Stomach (tissue), 9 donors: Measurements from ENCODE around the gene RERE. TPM values are rescaled to one million over a fixed set of nuclear protein-coding genes. Genes with fewer than 3 reads are reported as not detected.
"Not testable (repeated sequence)": the region's sequence is repeated elsewhere in the genome, so short reads cannot be mapped to it uniquely, and the experiment has no call there.

ENCODE experiments used
- DNase-seq, 2 donors: peaks; one replicate each; pipeline versions ENCODE4 v3.0.0 to v3.0.0-alpha.2; 2013 to 2019
- H3K27ac ChIP-seq, 5 donors: fragments of 200-600 bp in 4 of 5; sonication (generic) in 4 of 5; one replicate each; pipeline ENCODE4 v1.5.1; 2013 to 2019; ENCODE audit warnings: mild to moderate bottlenecking in 1 of 5, moderate library complexity in 1 of 5
- H3K27me3 ChIP-seq, 3 donors: fragments of 200-600 bp; sonication (generic); one replicate each; pipeline ENCODE4 v1.5.1; 2017 to 2019; ENCODE audit warnings: mixed run types in 1 of 3
- H3K36me3 ChIP-seq, 4 donors: fragments of 200-600 bp; sonication (generic); 1 replicate in 3 of 4; 2 replicates in 1 of 4; pipeline ENCODE4 v1.5.1; 2016 to 2019
- H3K4me1 ChIP-seq, 4 donors: fragments of 200-600 bp; sonication (generic); one replicate each; pipeline ENCODE4 v1.5.1; 2016 to 2019
- H3K4me3 ChIP-seq, 4 donors: fragments of 200-600 bp; sonication (generic) in 3 of 4; one replicate each; pipeline ENCODE4 v1.5.1; 2016 to 2019; ENCODE audit warnings: mild to moderate bottlenecking in 1 of 4
- H3K9me3 ChIP-seq, 4 donors: fragments of 200-600 bp; sonication (generic); one replicate each; pipeline ENCODE4 v1.5.1; 2016 to 2019
- CTCF ChIP-seq, 7 experiments: fragments of 450-650 bp in 4 of 7; fragments of 200-600 bp in 3 of 7; sonication (generic) in 3 of 7; IDR thresholded peaks; one replicate each; pipeline ENCODE4 v1.5.1; 2016 to 2019; ENCODE audit warnings: antibody characterized with exemption in 7 of 7, control low read depth in 2 of 7, mild to moderate bottlenecking in 1 of 7
- EP300 ChIP-seq: sonication (generic); formaldehyde crosslinking; IDR thresholded peaks from one replicate; pipeline ENCODE4 v1.6.1; 2017; ENCODE audit warnings: antibody characterized with exemption
- POLR2A ChIP-seq, 4 donors: fragments of 450-650 bp; IDR thresholded peaks; one replicate each; pipeline ENCODE4 v1.6.1; 2016; ENCODE audit warnings: antibody characterized with exemption in 4 of 4, control low read depth in 2 of 4, mild to moderate bottlenecking in 1 of 4, moderate library complexity in 1 of 4
- POLR2AphosphoS5 ChIP-seq, 3 donors: sonication (generic); formaldehyde crosslinking; IDR thresholded peaks; one replicate each; pipeline ENCODE4 v1.6.1; 2016; ENCODE audit warnings: antibody characterized with exemption in 3 of 3
- WGBS, 5 donors: extraction: QIAGEN DNeasy Blood & Tissue Kit in 3 of 5; methylation state at CpG; one replicate each; pipeline versions ENCODE4 v1.1.5 to v1.1.7; 2013 to 2018; 5-methylcytosine and 5-hydroxymethylcytosine counted together
- intact Hi-C: fragments of 100-400 bp; cut with DNase I; formaldehyde crosslinking; loops from one replicate; pipeline ENCODE4 v1.15.1; 2023; ENCODE audit warnings: low total_unique reads
- polyA plus RNA-seq, 3 donors: library from polyadenylated mRNA; stranded (reverse); fragments of 200-250 nt; gene quantifications; one replicate each; pipeline ENCODE4 v1.2.3, GENCODE V29; 2013
- total RNA-seq, 5 donors: library from RNA; depleted of rRNA; stranded (reverse); fragments of >200 nt; gene quantifications; one replicate each; pipeline versions ENCODE4 v1.1.0 to v1.2.3, GENCODE V29; 2014 to 2016
- donor health status: healthy with polysubstance abuse.
- donor health status: Bipolar disorder and iron deficiency.
- donor health status: healthy.

RERE gene
- total and polyA plus RNA-seq, 8 donors, result 15.6 to 198 (median 79.3) TPM

DNA sequence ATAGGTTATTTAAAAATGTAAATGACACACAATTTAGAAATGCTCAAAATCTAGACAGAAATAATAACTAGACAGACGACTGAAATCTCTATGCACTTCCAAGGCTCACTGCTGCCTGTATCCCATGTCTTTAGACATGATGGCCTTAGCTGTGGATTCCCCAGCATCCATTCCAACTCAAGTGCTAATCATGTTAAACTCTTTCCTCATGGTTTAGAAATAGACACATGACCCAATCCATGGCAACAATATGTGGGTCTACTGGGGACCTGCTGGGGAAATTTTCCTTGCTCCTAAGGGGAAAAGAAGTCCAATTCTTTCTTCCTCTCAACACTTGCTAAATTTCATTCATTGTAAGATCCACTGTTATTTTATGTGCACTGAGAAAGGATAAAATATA is 311.0 kb downstream of the RERE start:
- Histone ChIP-seq H3K4me1 (peaks cover 0 to 24% (median 10%) of the 10 kb centered on the region in 4 donors), H3K27ac (no peak overlapping the region), H3K36me3 (peaks cover 0 to 12% (median 4%) of the 10 kb centered on the region in 4 donors), H3K4me3 (no peak overlapping the region), H3K9me3 (no peaks in the 10 kb centered on the region), H3K27me3 (no peaks in the 10 kb centered on the region)
- TF ChIP-seq POLR2AphosphoS5 (IDR thresholded peaks at IDR 0.05) (no peak), POLR2A (IDR thresholded peaks at IDR 0.05) (no peak), CTCF (IDR thresholded peaks at IDR 0.05) (no peak), EP300 (no peak)
- intact Hi-C loops, result no loop called here
- no peak for DNase-seq
- WGBS, 5 donors, result 81 to 96% (median 91%) methylated on average over 1 of the region's 1 CpG

- H3K9me3 ChIP-seq, result no peaks in the 10 kb centered on the region
- WGBS, 5 donors, result 93 to 97% (median 94%) methylated on average over 2 of the region's 2 CpGs
- no peak overlapping the region for H3K4me3 ChIP-seq
- no peak for DNase-seq
- TF ChIP-seq POLR2A (IDR thresholded peaks at IDR 0.05) (no peak), CTCF (IDR thresholded peaks at IDR 0.05) (no peak), EP300 (no peak), POLR2AphosphoS5 (IDR thresholded peaks at IDR 0.05) (no peak)
- H3K36me3 ChIP-seq, result peaks cover 0 to 12% (median 4%) of the 10 kb centered on the region in 4 donors
- intact Hi-C loops, result no loop called here
- H3K27ac ChIP-seq, result no peak overlapping the region
- no peaks in the 10 kb centered on the region for H3K27me3 ChIP-seq
- H3K4me1 ChIP-seq, result peaks cover 0 to 7% (median 0%) of the 10 kb centered on the region in 4 donors
These were observed 313.6 kb downstream of the RERE start for GRCh38 chr1:8503842-8504241.

DNA sequence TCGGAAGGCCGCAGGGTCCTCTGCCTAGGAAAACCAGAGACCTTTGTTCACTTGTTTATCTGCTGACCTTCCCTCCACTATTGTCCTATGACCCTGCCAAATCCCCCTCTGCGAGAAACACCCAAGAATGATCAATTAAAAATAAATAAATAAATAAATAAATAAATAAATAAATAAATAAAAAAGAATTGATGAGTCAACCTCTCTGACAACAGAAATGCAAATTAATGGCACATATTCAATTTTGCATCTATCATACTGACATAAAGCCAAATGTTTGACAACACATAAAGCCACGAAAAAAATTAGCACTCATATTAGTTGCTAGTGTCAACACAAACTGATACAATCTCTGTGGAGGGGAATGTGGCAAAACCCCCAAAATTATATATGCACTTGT is 314.5 kb downstream of the RERE start:
- H3K27ac ChIP-seq, intact Hi-C loops, H3K4me3 ChIP-seq, H3K9me3 ChIP-seq, H3K27me3 ChIP-seq, DNase-seq: not testable (repeated sequence)
- WGBS, 5 donors, result 73 to 89% (median 80%) methylated on average over 2 to 4 of the region's 4 CpGs
- Histone ChIP-seq H3K36me3 (peaks cover 0 to 11% (median 4%) of the 10 kb centered on the region in 4 donors), H3K4me1 (peaks cover 0 to 11% (median 2%) of the 10 kb centered on the region in 4 donors)

DNA sequence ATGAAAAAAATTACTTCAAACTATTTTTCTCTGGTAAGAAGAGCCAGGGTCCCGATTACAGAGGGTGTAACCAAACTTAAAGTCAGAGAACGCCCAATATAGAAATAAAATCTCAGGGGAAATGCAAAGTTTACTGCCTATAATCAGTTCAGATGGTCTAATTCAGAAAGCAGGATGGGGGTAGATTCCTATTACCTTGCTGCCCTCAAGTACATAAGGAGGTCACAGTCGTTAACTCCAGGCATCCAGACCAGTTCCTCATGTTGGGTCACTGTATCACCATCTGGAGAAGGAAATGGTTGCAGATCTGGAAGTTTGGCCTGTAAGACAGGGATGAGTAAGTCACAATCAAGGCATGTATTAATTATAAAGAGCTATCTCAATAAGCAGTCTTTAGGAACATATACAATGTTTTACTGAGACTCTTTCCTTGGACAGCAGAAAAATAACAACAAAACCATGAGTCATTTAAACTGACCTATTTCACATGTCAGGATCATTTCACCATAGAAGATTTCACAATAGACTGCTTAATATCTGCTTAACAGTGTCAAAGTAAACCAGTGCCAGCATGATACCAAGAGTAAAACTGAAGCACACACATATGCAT is 320.1 kb downstream of the RERE start:
- no peak for DNase-seq
- Histone ChIP-seq H3K27me3 (no peaks in the 10 kb centered on the region), H3K9me3 (no peaks in the 10 kb centered on the region), H3K4me1 (peaks cover 0 to 23% (median 14%) of the 10 kb centered on the region in 4 donors), H3K27ac (peak overlapping the region in 3 of 5 donors; percentile 45 to 69 (median 46)), H3K4me3 (no peak overlapping the region), H3K36me3 (peaks cover 9 to 46% (median 39%) of the 10 kb centered on the region in 4 donors)
- WGBS, 5 donors, result 67 to 84% (median 74%) methylated on average over 3 of the region's 3 CpGs
- no peak for TF ChIP-seq POLR2A (IDR thresholded peaks at IDR 0.05)
- TF ChIP-seq POLR2AphosphoS5 (IDR thresholded peaks at IDR 0.05), result peak in 2 of 3 donors; percentile 6 to 26
- intact Hi-C loops, result no loop called here

GRCh38 chr1:8496473-8496872 is 321.0 kb downstream of the RERE start:
- H3K4me3 ChIP-seq, result no peak overlapping the region
- H3K9me3 ChIP-seq, result no peaks in the 10 kb centered on the region
- H3K36me3 ChIP-seq, result peaks cover 9 to 46% (median 39%) of the 10 kb centered on the region in 4 donors
- TF ChIP-seq EP300, result no peak
- TF ChIP-seq POLR2AphosphoS5 (IDR thresholded peaks at IDR 0.05), result no peak
- no peak for TF ChIP-seq POLR2A (IDR thresholded peaks at IDR 0.05)
- no peaks in the 10 kb centered on the region for H3K27me3 ChIP-seq
- H3K27ac ChIP-seq, result peak overlapping the region in 3 of 5 donors; percentile 45 to 69 (median 46)
- DNase-seq, result no peak
- intact Hi-C loops, result no loop called here
- WGBS, 5 donors, result 76 to 83% (median 77%) methylated on average over 8 of the region's 8 CpGs
- H3K4me1 ChIP-seq, result peaks cover 0 to 23% (median 14%) of the 10 kb centered on the region in 4 donors

- no peak for DNase-seq
- intact Hi-C loops, result no loop called here
- H3K27ac ChIP-seq, result peak overlapping the region in 2 of 5 donors; percentile 46 to 69
- peaks cover 0 to 23% (median 14%) of the 10 kb centered on the region in 4 donors for H3K4me1 ChIP-seq
- no peaks in the 10 kb centered on the region for H3K9me3 ChIP-seq
- H3K36me3 ChIP-seq, result peaks cover 9 to 46% (median 39%) of the 10 kb centered on the region in 4 donors
- H3K27me3 ChIP-seq, result no peaks in the 10 kb centered on the region
- WGBS, 5 donors, result 79 to 90% (median 86%) methylated on average over 6 of the region's 6 CpGs
- H3K4me3 ChIP-seq, result no peak overlapping the region
- TF ChIP-seq EP300 (no peak), POLR2A (IDR thresholded peaks at IDR 0.05) (no peak), POLR2AphosphoS5 (IDR thresholded peaks at IDR 0.05) (no peak), CTCF (IDR thresholded peaks at IDR 0.05) (no peak)
These were observed 321.5 kb downstream of the RERE start for GRCh38 chr1:8495928-8496401.
